SKM-1 (cell line): ENCODE measurements around the gene MGAT4C.
"Not testable (repeated sequence)": the region's sequence is repeated elsewhere in the genome, so short reads cannot be mapped to it uniquely, and the experiment has no call there.

ENCODE experiments used
- DNase-seq: peaks from one replicate; lab custom pipeline; 2025; ENCODE audit not compliant: unreplicated experiment; lab: John Stamatoyannopoulos, UW

MGAT4C gene

GRCh38 chr12:86256163-86256562 is at the start of gene MGAT4C:
Gene MGAT4C (minus strand): TSS chr12:86256391.
- DNase-seq: no peak

GRCh38 chr12:86296396-86296795 is 40.2 kb upstream of the MGAT4C start:
- not testable (repeated sequence) for DNase-seq

- no peak for DNase-seq
These were observed 37.6 kb upstream of the MGAT4C start for GRCh38 chr12:86293682-86294240.

GRCh38 chr12:86292480-86292879 is 36.3 kb upstream of the MGAT4C start:
- DNase-seq: no peak

GRCh38 chr12:86290615-86291014 is 34.4 kb upstream of the MGAT4C start:
- no peak for DNase-seq

- DNase-seq: no peak
These were observed 29.9 kb upstream of the MGAT4C start for GRCh38 chr12:86286119-86286518.

- DNase-seq: no peak
These were observed 27.4 kb upstream of the MGAT4C start for GRCh38 chr12:86283620-86284019.

GRCh38 chr12:86275356-86275755 is 19.2 kb upstream of the MGAT4C start:
- no peak for DNase-seq

- DNase-seq: no peak
These were observed 9.1 kb upstream of the MGAT4C start for GRCh38 chr12:86265329-86265695.

- no peak for DNase-seq
These were observed 8.5 kb upstream of the MGAT4C start for GRCh38 chr12:86264451-86265328.

- no peak for DNase-seq
These were observed 5.4 kb upstream of the MGAT4C start for GRCh38 chr12:86261578-86261977.

GRCh38 chr12:86261142-86261541 is 5.0 kb upstream of the MGAT4C start:
- no peak for DNase-seq

GRCh38 chr12:86260183-86260582 is 4.0 kb upstream of the MGAT4C start:
- no peak for DNase-seq

GRCh38 chr12:86257134-86257533 is 943 bp upstream of the MGAT4C start:
- DNase-seq: no peak

GRCh38 chr12:86254399-86255107 is 1.6 kb downstream of the MGAT4C start:
- no peak for DNase-seq

- DNase-seq: no peak
These were observed 6.3 kb downstream of the MGAT4C start for GRCh38 chr12:86249851-86250250.

GRCh38 chr12:86249276-86249675 is 6.9 kb downstream of the MGAT4C start:
- no peak for DNase-seq

GRCh38 chr12:86247871-86248270 is 8.3 kb downstream of the MGAT4C start:
- DNase-seq: no peak

GRCh38 chr12:86241600-86241999 is 14.6 kb downstream of the MGAT4C start:
- no peak for DNase-seq

- no peak for DNase-seq
These were observed 21.8 kb downstream of the MGAT4C start for GRCh38 chr12:86234316-86234855.

GRCh38 chr12:86233126-86233525 is 23.1 kb downstream of the MGAT4C start:
- no peak for DNase-seq
